Inflammatory macrophage treated with lipopolysaccharide for 4 hours (primary cell): ENCODE measurements around the gene KMT5C.
A peak's percentile ranks its signal among the peaks of the same experiment; 100 is the strongest.

Experiments
- DNase-seq: peaks from one replicate; pipeline ENCODE4 v3.0.0-alpha.2; 2020

The KMT5C gene

DNA sequence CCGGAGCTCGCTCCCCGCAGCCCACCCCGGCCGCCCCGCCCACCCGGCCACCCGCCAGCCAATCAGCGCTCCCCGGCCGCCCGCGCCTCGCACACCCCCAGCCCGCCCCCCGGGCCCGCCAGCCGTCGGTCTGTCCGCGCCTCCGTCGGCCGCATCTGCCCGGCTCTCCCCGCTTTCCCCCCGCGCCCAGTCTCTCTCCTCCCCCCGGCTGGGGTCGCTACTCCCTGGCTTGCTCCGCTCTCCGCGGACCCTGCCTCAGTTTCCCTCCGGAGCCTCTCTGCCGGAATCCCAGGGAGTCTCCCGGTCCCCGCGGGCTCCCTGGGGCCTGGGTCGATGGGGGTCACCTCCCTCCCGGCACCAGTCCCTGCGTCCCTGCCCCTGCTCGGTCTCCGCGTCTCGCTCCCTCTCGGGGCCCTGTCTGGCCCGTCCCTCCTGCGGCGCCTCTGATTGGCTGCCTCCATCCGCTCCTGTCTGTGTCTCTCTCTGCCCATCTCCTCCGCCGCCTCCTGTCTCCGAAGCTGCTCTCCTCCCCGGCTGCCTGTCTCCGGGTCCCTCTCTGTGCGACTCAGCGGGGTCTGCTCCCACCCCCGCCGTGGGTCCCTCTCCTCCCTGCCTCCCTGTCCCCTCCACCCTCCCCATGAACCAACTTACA, 30.1 kb downstream of the KMT5C start:
- DNase-seq = no peak

DNA sequence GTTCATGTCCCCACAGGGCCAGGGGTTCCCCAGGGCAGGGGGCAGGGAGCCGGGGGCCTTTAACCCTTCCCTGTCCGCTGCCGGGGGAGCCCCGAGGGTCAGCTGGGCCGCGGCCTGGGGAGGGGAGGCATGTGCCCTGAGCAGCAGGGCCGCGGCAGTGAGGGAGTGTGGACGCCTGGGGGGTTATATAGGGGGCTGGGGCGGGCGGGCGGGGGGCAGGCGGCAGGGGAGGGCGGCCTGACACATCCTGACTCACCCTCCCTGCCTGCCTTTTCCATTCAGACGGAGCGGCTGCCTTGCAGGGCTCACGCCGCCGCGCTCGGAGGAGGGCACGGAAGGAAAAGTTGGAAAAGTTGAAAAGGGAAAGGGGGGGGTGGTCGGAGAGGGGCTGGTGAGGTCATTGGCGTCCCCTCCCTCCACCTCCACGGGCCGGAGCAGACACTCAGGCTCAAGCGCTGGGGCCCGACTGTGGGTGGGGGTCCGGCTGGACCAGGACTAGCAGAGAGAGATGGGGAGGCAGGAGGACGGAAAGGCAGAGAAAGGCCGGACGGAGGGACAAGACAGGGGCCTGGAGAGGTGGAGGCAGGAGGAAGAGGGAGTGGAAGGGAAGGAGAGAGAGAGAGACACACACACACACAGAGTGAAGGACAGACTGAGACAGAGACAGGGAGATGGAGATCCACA, 30.8 kb downstream of the KMT5C start, which contains the start of gene IL11:
IL11 (minus strand) TSS at position 159 of the 684 bp plus-strand sequence; CDS start at position 6, 153 bp downstream.
- no peak for DNase-seq

DNA sequence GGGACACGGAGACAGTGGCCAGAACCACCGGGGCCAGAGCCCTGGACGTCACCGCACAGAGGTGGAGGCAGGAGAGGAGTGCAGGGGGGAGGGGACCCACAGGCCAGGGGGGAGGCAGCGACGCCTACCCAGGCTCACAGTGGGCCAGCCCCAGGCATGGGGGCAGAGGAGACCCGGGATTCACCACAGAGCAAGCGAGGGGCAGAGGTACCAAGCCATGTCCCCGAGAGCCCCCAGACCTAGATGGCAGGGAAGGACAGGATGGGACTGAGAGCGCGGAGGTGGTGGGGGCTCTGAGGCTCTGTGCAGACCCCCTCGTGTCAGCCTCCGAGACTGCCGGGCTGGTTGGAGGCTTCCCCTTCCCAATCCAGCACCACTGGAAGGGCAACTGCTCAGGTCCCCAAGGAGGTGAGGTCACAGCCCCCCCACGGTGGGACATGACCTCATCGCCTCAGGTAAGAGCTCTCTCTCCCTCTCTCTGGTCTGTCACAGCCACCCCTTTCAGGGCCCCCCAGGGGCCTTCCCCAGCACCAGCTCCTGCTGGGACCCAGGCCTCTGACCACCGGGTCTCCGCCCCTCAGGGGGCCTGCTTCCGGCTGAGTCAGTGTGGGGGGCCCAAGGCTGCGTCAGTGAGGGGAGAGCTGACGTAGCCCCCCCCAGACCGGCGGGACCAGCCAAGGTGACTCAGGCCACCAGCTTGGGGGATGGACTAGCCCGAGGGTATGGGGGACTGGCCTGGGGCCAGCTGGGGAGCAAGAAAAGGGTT, 32.8 kb downstream of the KMT5C start:
- DNase-seq = no peak

DNA sequence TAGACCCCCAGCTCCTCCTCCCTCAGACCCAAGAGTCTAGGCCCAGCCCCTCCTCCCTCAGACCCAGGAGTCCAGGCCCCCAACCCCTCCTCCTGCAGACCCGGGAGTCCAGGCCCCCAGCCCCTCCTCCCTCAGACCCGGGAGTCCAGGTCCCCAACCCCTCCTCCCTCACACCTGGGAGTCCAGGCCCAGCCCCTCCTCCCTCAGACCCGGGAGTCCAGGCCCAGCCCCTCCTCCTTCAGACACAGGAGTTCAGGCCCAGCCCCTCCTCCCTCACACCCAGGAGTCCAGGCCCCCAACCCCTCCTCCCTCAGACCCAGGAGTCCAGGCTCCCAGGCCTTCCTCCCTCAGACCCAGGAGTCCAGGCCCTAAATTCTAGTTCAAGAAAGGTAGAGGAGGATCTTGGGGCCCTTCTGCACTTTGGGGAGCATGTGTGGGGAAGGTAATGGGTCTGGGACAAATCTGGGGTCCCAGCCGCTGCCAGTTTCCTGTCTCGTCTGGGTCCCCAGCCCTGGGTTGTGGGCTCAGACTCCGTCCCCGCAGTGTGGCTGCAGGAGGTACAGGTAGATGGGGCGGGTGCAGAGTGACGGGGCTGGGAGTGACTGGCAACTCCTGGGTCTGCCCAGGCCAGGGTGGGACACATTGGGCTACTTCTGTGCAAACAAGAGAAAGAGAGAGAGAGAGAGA, 33.8 kb downstream of the KMT5C start:
- no peak for DNase-seq

GRCh38 chr19:55373993-55374757, 34.5 kb downstream of the KMT5C start:
- no peak for DNase-seq

- no peak for DNase-seq
These were observed 36.7 kb downstream of the KMT5C start, which contains the start of gene TMEM190 for GRCh38 chr19:55376241-55376933. TSS of gene TMEM190 (plus strand) at chr19:55376826. CDS start at chr19:55376854, 28 bp downstream.

- DNase-seq = no peak
These were observed 37.9 kb downstream of the KMT5C start for GRCh38 chr19:55377356-55378131.

DNA sequence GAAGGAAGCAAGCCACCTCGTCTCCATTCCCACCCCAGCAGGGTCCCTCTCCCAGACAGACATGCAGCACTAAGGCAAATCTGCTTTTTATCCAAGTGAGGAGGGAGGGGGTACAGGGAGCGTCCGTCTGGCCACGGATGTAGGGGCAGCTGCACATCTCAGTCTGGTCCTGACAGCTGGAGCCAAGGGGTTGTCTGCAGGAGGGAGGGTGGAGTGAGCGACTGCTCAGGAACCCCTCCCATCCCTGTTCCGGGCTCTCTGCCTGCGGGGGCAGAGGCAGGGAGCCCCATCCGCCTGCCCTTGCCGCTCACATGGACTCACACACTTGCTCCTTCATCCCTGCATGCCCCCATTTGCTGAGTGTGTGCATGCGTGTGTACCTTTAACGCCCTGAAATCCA, 39.5 kb downstream of the KMT5C start:
- no peak for DNase-seq

- DNase-seq = no peak
These were observed 42.3 kb downstream of the KMT5C start for GRCh38 chr19:55382013-55382412.

- DNase-seq = no peak
These were observed 42.9 kb downstream of the KMT5C start for GRCh38 chr19:55382522-55383054.

DNA sequence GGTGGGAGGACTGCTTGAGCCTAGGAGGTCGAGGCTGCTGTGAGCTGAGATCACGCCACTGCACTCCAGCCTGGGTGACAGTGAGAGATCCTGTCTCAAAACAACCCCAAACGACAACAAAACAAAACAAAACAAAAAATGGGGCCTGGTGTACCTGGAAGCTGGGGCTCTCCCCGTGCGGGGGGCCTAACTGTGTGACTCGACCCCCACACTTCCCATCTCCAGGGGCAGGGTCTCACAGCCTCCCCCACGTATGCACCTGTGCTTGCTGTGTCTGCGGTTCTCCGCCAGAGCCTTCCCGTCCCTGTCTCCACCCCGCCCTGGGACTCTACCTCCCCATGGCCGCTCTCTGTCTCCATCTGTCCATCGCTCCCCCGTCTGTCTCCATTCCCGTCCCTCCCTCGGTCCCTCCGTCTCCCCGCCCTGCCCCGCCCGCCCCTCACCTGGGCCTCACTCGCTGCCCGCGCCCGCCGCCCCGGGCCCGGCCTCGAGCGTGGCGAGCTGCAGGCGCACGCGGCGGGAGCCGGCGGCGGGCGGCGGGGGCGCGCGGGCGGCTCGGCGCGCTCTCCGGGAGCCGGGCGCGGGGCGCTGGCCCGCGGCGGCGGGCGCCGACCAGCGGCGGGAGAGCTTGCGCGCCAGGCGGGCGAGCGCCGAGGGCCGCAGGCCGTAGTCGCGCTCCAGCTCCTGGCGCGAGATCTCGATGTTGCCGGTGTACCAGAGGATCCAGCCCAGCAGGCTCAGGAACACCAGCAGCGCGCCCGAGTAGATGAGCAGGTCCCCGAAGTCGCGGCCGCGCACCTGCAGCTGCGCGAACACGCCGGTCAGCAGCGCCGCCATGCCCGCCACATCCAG, 43.8 kb downstream of the KMT5C start:
- DNase-seq = peak; percentile 65

- peak; percentile 36 for DNase-seq
These were observed 44.6 kb downstream of the KMT5C start, which contains the start of gene TMEM238 for GRCh38 chr19:55384131-55384919. TSS of gene TMEM238 (minus strand) at chr19:55384292. CDS start at chr19:55384259, 33 bp downstream.

DNA sequence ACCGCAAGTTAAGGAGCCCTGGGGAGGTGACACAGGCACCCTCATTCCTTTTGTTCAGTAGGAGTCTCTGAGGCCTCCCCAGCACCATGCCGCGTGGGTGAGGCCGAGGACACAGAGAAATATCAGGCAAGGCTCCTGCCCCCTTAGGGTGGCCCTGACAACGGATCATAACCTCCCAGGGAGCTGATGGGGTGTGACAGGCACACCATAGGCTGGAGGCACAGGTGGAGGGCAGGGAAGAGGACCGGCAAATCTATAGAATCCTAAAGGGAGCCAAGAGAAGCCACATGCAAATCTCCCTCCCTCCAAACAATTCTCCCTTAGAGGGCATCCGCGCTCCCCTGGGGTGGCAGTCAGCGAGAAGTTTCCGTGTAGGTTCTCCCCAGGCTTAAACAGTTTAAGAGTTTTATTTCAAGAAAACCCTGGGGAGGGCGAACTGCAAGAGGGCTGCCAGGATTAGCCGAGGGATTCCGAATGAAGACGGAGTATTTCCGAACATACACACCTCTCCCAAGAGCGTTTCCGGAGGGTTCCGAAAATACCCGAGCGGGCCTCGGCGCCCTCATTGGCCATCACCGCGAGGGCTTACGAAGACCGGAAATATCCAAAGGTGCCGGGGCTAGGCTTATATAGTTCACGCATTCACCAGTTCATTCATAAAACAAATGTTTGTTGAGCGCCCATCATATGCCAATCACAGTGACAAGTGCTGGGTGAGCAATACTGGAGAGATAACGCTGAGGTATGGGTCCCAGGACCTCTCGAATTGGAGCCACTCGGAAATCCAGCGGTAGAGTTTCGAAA, 45.4 kb downstream of the KMT5C start:
- DNase-seq = peak; percentile 95

GRCh38 chr19:55385724-55386492, 46.2 kb downstream of the KMT5C start, which contains the start of gene RPL28:
TSS of gene RPL28 (plus strand) at chr19:55385932. CDS start at chr19:55386358, 426 bp downstream.
- peak; percentile 99 for DNase-seq

DNA sequence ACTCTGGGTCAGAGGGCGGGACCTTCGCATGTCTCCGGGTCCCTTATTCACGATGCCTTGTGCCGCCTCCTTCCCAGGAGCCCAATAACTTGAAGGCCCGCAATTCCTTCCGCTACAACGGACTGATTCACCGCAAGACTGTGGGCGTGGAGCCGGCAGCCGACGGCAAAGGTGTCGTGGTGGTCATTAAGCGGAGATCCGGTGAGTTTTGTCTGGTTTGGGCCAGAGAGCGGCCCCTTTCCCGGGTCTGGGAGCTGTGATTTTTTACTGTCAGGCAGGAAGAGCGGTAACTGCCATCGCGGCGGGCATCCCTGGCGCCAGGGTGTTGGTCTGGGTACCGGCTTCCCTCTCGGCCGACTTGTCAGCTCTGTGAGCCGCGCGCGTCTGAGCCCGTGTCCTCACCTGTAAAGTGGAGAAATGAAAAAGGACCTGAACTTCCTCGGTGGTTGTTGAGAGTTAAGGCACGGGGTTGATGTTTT, 46.9 kb downstream of the KMT5C start:
- DNase-seq = no peak

DNA sequence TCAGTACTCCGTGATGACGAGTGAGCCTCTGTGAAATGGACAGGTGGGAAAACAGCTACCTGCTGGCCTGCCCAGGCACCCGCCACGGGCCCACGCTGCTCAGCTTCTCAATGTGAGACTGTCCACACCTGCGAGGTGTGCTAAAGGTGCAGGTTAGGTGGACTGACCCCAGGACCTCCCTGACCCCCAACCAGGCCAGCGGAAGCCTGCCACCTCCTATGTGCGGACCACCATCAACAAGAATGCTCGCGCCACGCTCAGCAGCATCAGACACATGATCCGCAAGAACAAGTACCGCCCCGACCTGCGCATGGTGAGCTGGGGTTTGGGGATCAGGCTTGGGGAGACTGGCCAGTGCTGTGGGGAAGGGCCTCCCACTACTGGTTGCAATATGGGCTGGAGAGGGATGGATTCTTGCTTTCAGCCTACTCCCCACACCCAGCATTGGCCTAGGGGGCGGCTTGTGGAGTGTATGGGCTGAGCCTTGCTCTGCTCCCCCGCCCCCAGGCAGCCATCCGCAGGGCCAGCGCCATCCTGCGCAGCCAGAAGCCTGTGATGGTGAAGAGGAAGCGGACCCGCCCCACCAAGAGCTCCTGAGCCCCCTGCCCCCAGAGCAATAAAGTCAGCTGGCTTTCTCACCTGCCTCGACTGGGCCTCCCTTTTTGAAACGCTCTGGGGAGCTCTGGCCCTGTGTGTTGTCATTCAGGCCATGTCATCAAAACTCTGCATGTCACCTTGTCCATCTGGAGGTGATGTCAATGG, 48.2 kb downstream of the KMT5C start:
- DNase-seq = no peak
